HG03342 (cell line): ENCODE data around the gene SAMD7.

Experiments used
- ATAC-seq: cut with Tn5 transposase; IDR thresholded peaks from one replicate; pipeline ENCODE4 v1.9.1; 2021; ENCODE audit warnings: mild to moderate bottlenecking, moderate library complexity; ENCODE audit not compliant: unreplicated experiment

The SAMD7 gene

GRCh38 chr3:169907476-169907875 is 3.9 kb upstream of the SAMD7 start:
- ATAC-seq = no peak

- ATAC-seq = no peak
These were observed 3.4 kb upstream of the SAMD7 start for GRCh38 chr3:169907944-169908343.

GRCh38 chr3:169913323-169913722 is 2.0 kb downstream of the SAMD7 start:
- no peak for ATAC-seq

- ATAC-seq = no peak
These were observed 2.9 kb downstream of the SAMD7 start for GRCh38 chr3:169914321-169914720.

GRCh38 chr3:169923189-169923588 is 11.8 kb downstream of the SAMD7 start:
- no peak for ATAC-seq

GRCh38 chr3:169923831-169924230 is 12.5 kb downstream of the SAMD7 start:
- ATAC-seq = no peak

- no peak for ATAC-seq
These were observed 18.6 kb downstream of the SAMD7 start for GRCh38 chr3:169929830-169930519.

GRCh38 chr3:169930843-169931242 is 19.5 kb downstream of the SAMD7 start:
- ATAC-seq = no peak

- ATAC-seq = peak; percentile 94
These were observed 20.6 kb downstream of the SAMD7 start for GRCh38 chr3:169931747-169932520.

- ATAC-seq = no peak
These were observed 27.9 kb downstream of the SAMD7 start for GRCh38 chr3:169939320-169939719.

- no peak for ATAC-seq
These were observed 28.4 kb downstream of the SAMD7 start for GRCh38 chr3:169939751-169940150.

GRCh38 chr3:169940470-169941181 is 29.3 kb downstream of the SAMD7 start:
- peak; percentile 75 for ATAC-seq

GRCh38 chr3:169945313-169945712 is 33.9 kb downstream of the SAMD7 start:
- peak; percentile 89 for ATAC-seq

- no peak for ATAC-seq
These were observed 35.0 kb downstream of the SAMD7 start for GRCh38 chr3:169946336-169946735.

GRCh38 chr3:169948559-169949448 is 37.4 kb downstream of the SAMD7 start:
- ATAC-seq = no peak

GRCh38 chr3:169952045-169952444 is 40.7 kb downstream of the SAMD7 start:
- ATAC-seq = no peak

- peak; percentile 19 for ATAC-seq
These were observed 42.2 kb downstream of the SAMD7 start for GRCh38 chr3:169953462-169954141.

- peak; percentile 82 for ATAC-seq
These were observed 42.9 kb downstream of the SAMD7 start for GRCh38 chr3:169954142-169954756.

- no peak for ATAC-seq
These were observed 44.0 kb downstream of the SAMD7 start for GRCh38 chr3:169955406-169955805.

- ATAC-seq = no peak
These were observed 52.8 kb downstream of the SAMD7 start for GRCh38 chr3:169964176-169964575.
